Measurements from ENCODE around the gene DGKH. TPM values are rescaled to one million over a fixed set of nuclear protein-coding genes. Genes with fewer than 3 reads are reported as not detected.
A peak's percentile ranks its signal among the peaks of the same experiment; 100 is the strongest.

The DGKH gene
- total RNA-seq, 2 donors from 2014 or later: 21.0 to 25.4 TPM

- H3K27ac Mint-ChIP-seq: no peak overlapping the region
- H3K9me3 Mint-ChIP-seq: no peaks in the 10 kb centered on the region
- H3K36me3 Mint-ChIP-seq: peaks cover 5 to 24% of the 10 kb centered on the region in 2 donors
- ATAC-seq (peak in 1 of 2 donors; percentile 59), DNase-seq (ENCODE audit: low spot score in 2 of 2) (no peak)
Observed at GRCh38 chr13:42279080-42279479, 230.6 kb downstream of the DGKH start.

- ATAC-seq (no peak), DNase-seq (ENCODE audit: low spot score in 2 of 2) (no peak)
- H3K9me3 Mint-ChIP-seq: no peaks in the 10 kb centered on the region
- H3K36me3 Mint-ChIP-seq: peaks cover 0 to 24% of the 10 kb centered on the region in 2 donors
- H3K27ac Mint-ChIP-seq: no peak overlapping the region
Observed at GRCh38 chr13:42279986-42280385, 231.5 kb downstream of the DGKH start.

GRCh38 chr13:42280537-42280936, 232.1 kb downstream of the DGKH start:
- Mint-ChIP-seq H3K27ac (no peak overlapping the region), H3K9me3 (no peaks in the 10 kb centered on the region), H3K36me3 (peaks cover 2 to 21% of the 10 kb centered on the region in 2 donors)
- DNase-seq (ENCODE audit: low spot score in 2 of 2) (no peak), ATAC-seq (no peak)

DNA sequence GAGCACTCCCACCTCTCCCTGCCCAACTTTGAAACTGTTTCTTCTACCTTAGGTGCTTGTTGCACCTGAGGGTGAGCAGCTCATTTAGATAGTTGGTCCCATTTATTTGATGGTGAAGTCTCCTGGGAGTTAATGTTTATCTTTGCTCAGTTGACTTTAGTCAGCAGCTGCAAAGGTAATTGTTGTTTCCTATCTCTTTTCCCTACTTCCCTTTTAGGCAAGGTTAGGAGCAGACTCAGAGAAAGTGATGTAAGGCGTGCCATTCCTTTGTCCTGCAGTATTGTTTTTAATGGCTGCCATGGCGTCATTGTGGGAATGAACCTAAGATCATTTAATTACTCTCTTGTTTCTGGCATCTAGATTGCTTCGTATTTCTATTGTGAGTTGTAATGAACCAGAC, 235.1 kb downstream of the DGKH start:
- H3K27ac Mint-ChIP-seq: no peak overlapping the region
- H3K36me3 Mint-ChIP-seq: peaks cover 15 to 37% of the 10 kb centered on the region in 2 donors
- H3K9me3 Mint-ChIP-seq: no peaks in the 10 kb centered on the region
- DNase-seq (ENCODE audit: low spot score in 2 of 2) (no peak), ATAC-seq (no peak)

- DNase-seq (ENCODE audit: low spot score in 2 of 2) (no peak), ATAC-seq (no peak)
- Mint-ChIP-seq H3K36me3 (peaks cover 20 to 42% of the 10 kb centered on the region in 2 donors), H3K27ac (no peak overlapping the region), H3K9me3 (no peaks in the 10 kb centered on the region)
Observed at GRCh38 chr13:42284068-42284467, 235.6 kb downstream of the DGKH start.

Other genes with a start within 250 kb of the DGKH start
- 10 to 100 TPM; 11.8 to 23.7 TPM for gene VWA8, start 87.5 kb upstream of the DGKH start, total RNA-seq
- 10 to 100 TPM; 34.3 to 42.3 TPM for gene AKAP11, start 223.5 kb downstream of the DGKH start, total RNA-seq